T-helper 1 cell (primary cell): ENCODE results near the gene MAP4K4.
"Not testable (repeated sequence)": the region's sequence is repeated elsewhere in the genome, so short reads cannot be mapped to it uniquely, and the experiment has no call there.

Source experiments
- DNase-seq, 5 donors: peaks; one replicate each; pipeline ENCODE4 v3.0.0-alpha.2; 2012 to 2020

The MAP4K4 gene

GRCh38 chr2:101744832-101745231, 47.3 kb downstream of the MAP4K4 start:
- DNase-seq: no peak

GRCh38 chr2:101745711-101746694, 48.5 kb downstream of the MAP4K4 start:
- DNase-seq: no peak

GRCh38 chr2:101748000-101748399, 50.5 kb downstream of the MAP4K4 start:
- no peak for DNase-seq

GRCh38 chr2:101748462-101748861, 51.0 kb downstream of the MAP4K4 start:
- not testable (repeated sequence) for DNase-seq

GRCh38 chr2:101750688-101751087, 53.2 kb downstream of the MAP4K4 start:
- no peak for DNase-seq

- DNase-seq: no peak
These were observed 53.8 kb downstream of the MAP4K4 start for GRCh38 chr2:101751276-101751815.

- DNase-seq: no peak
These were observed 54.5 kb downstream of the MAP4K4 start for GRCh38 chr2:101751875-101752619.

GRCh38 chr2:101752716-101753616, 55.5 kb downstream of the MAP4K4 start:
- no peak for DNase-seq

GRCh38 chr2:101753720-101754490, 56.4 kb downstream of the MAP4K4 start:
- no peak for DNase-seq

GRCh38 chr2:101754618-101755017, 57.1 kb downstream of the MAP4K4 start:
- DNase-seq: no peak

GRCh38 chr2:101756266-101756665, 58.8 kb downstream of the MAP4K4 start:
- DNase-seq: no peak

GRCh38 chr2:101758001-101758400, 60.5 kb downstream of the MAP4K4 start:
- peak in 1 of 5 donors; percentile 66 for DNase-seq

GRCh38 chr2:101759162-101759561, 61.7 kb downstream of the MAP4K4 start:
- no peak for DNase-seq

GRCh38 chr2:101762451-101763171, 65.1 kb downstream of the MAP4K4 start:
- DNase-seq: no peak

- no peak for DNase-seq
These were observed 66.2 kb downstream of the MAP4K4 start for GRCh38 chr2:101763496-101764333.

GRCh38 chr2:101766337-101766736, 68.8 kb downstream of the MAP4K4 start:
- DNase-seq: no peak

- no peak for DNase-seq
These were observed 69.6 kb downstream of the MAP4K4 start for GRCh38 chr2:101766871-101767739.

GRCh38 chr2:101768556-101769220, 71.2 kb downstream of the MAP4K4 start:
- DNase-seq: peak in 1 of 5 donors; percentile 31
